ENCODE results near the gene CCR2.

The CCR2 gene

GRCh38 chr3:46365737-46366524 is 12.0 kb downstream of the CCR2 start:
- TF ChIP-seq OSR1 (CRISPR knock-in tag; IDR thresholded peaks at IDR 0.05) (no peak), PATZ1 (CRISPR knock-in tag; IDR thresholded peaks at IDR 0.05; ENCODE audit: borderline replicate concordance) (no peak), GLIS3 (CRISPR knock-in tag; IDR thresholded peaks at IDR 0.05) (no peak), ARNTL (CRISPR knock-in tag; IDR thresholded peaks at IDR 0.05; ENCODE audit: borderline replicate concordance, low read depth) (no peak), CREB5 (CRISPR knock-in tag; IDR thresholded peaks at IDR 0.05; ENCODE audit: low read depth) (no peak), ZNF8 (CRISPR knock-in tag; IDR thresholded peaks at IDR 0.05) (no peak), ISL1 (CRISPR knock-in tag; IDR thresholded peaks at IDR 0.05) (no peak), CSDC2 (CRISPR knock-in tag; IDR thresholded peaks at IDR 0.05) (no peak), TOX (CRISPR knock-in tag; IDR thresholded peaks at IDR 0.05; ENCODE audit: borderline replicate concordance) (no peak), TSHZ2 (CRISPR knock-in tag; IDR thresholded peaks at IDR 0.05) (no peak), ESRRG (CRISPR knock-in tag; IDR thresholded peaks at IDR 0.05) (no peak), POU6F1 (CRISPR knock-in tag; IDR thresholded peaks at IDR 0.05; ENCODE audit: borderline replicate concordance, low read depth) (no peak)
- no peak for ATAC-seq

GRCh38 chr3:46367811-46368210 is 13.9 kb downstream of the CCR2 start:
- ATAC-seq, result no peak
- TF ChIP-seq ZNF565 (CRISPR knock-in tag; conservative IDR thresholded peaks at IDR 0.05; ENCODE audit: low read depth), result no peak
- TF ChIP-seq RARB (CRISPR knock-in tag; IDR thresholded peaks at IDR 0.05), result no peak
- no peak for TF ChIP-seq ZFP3 (CRISPR knock-in tag; IDR thresholded peaks at IDR 0.05)
- no peak for TF ChIP-seq BACH2 (CRISPR knock-in tag; IDR thresholded peaks at IDR 0.05; ENCODE audit: borderline replicate concordance)
- TF ChIP-seq PPARA (CRISPR knock-in tag; IDR thresholded peaks at IDR 0.05; ENCODE audit: borderline replicate concordance), result no peak
- no peak for TF ChIP-seq TSHZ2 (CRISPR knock-in tag; IDR thresholded peaks at IDR 0.05)
- no peak for TF ChIP-seq ISL1 (CRISPR knock-in tag; IDR thresholded peaks at IDR 0.05)
- TF ChIP-seq POU6F1 (CRISPR knock-in tag; IDR thresholded peaks at IDR 0.05; ENCODE audit: borderline replicate concordance, low read depth), result no peak
- no peak for TF ChIP-seq ZNF70 (CRISPR knock-in tag; IDR thresholded peaks at IDR 0.05)
